Measurements from ENCODE around the gene SP3. TPM values are rescaled to one million over a fixed set of nuclear protein-coding genes. Genes with fewer than 3 reads are reported as not detected.

Gene SP3
- total and polyA plus RNA-seq, 9 of the 15 experiments (the other 6 are each of a cell fraction or from before 2014, with no cell fraction given), result 12.0 to 106 (median 74.9) TPM

GRCh38 chr2:173922068-173922467 lies 43.1 kb downstream of the SP3 start:
- DNase-seq (ENCODE audit: extremely low read depth in 1 of 4, low spot score in 3 of 4) (peak in 2 of 4 experiments; percentile 18 to 21), ATAC-seq (peak; percentile 32), FAIRE-seq (no peak)
- Histone ChIP-seq H2AFZ (ENCODE audit: low read depth, low read length) (no peak overlapping the region), H3K9ac (ENCODE audit: insufficient read depth in 1 of 2, low read depth in 2 of 2, low read length in 2 of 2) (no peak overlapping the region), H4K20me1 (replicated peaks; ENCODE audit: control insufficient read depth, insufficient read depth, low read length) (peaks cover 16% of the 10 kb centered on the region; the same call in 1 of the 2 replicates), H3K27me3 (ENCODE audit: control insufficient read depth in 2 of 2, insufficient read depth in 2 of 2, low read length in 2 of 2) (no peaks in the 10 kb centered on the region), H3K27ac (ENCODE audit: extremely low read depth, low read depth, low read length) (no peak overlapping the region; the same call in 2 of the 3 replicates), H3K36me3 (ENCODE audit: control insufficient read depth, insufficient read depth, low read length) (peaks cover 33% of the 10 kb centered on the region), H3K9me1 (ENCODE audit: control insufficient read depth, insufficient read depth, low read length) (peaks cover 6% of the 10 kb centered on the region), H3K79me2 (ENCODE audit: control insufficient read depth, insufficient read depth, low read length) (peaks cover 96% of the 10 kb centered on the region), H3K4me3 (no peak overlapping the region), H3K4me1 (replicated peaks in 1 of 2; ENCODE audit: control insufficient read depth in 2 of 2, insufficient read depth in 2 of 2, low read length in 2 of 2) (peaks cover 3 to 11% of the 10 kb centered on the region in 2 experiments; a peak in 3 of 5 replicates), H3K4me2 (ENCODE audit: insufficient read depth, low read length) (no peak overlapping the region), H3K9me3 (replicated peaks; ENCODE audit: control insufficient read depth, insufficient read depth, low read depth, low read length) (no peaks in the 10 kb centered on the region)
- in situ Hi-C loops (cut with MboI) (no loop called here), intact Hi-C loops (cut with micrococcal nuclease) (no loop called here)
- BruUV-seq (replicated peaks), result no TSS peak
- POLR2A ChIA-PET, result no interaction called here
- peak; percentile 70 for TF ChIP-seq CBFA2T3 (IDR thresholded peaks at IDR 0.05)
- peak; percentile 52 for TF ChIP-seq CBFA2T2 (conservative IDR thresholded peaks at IDR 0.05)
- TF ChIP-seq ZKSCAN3 (CRISPR knock-in tag; IDR thresholded peaks at IDR 0.05), result no peak
- no peak for TF ChIP-seq GTF2E2 (tag; IDR thresholded peaks at IDR 0.05)
- no peak for TF ChIP-seq ZNF232 (CRISPR knock-in tag; IDR thresholded peaks at IDR 0.05)
- TF ChIP-seq EP300 (IDR thresholded peaks at IDR 0.05; ENCODE audit: low read length), result peak; percentile 16; the same call in 1 of the 2 replicates
- TF ChIP-seq RBM34 (IDR thresholded peaks at IDR 0.05; ENCODE audit: borderline replicate concordance, insufficient read depth, low read length), result no peak
- 0 out of 2 replicates have a peak, but pooled peaks have one; percentile 28 for TF ChIP-seq TCF3 (CRISPR knock-in tag; IDR thresholded peaks at IDR 0.05)
- TF ChIP-seq ASH1L (IDR thresholded peaks at IDR 0.05; ENCODE audit: borderline replicate concordance, low read depth, partially characterized antibody), result no peak
- no peak for TF ChIP-seq RBM14 (IDR thresholded peaks at IDR 0.05; ENCODE audit: borderline replicate concordance, insufficient read depth, low read depth, low read length)
- 0 out of 4 replicates have a peak, but pooled peaks of 1 of the 2 experiments have one; percentile 11 for TF ChIP-seq TRIM24 (IDR thresholded peaks at IDR 0.05)
- no peak for TF ChIP-seq SRSF3 (IDR thresholded peaks at IDR 0.05; ENCODE audit: insufficient read depth, low read length)
- peak; percentile 49 for TF ChIP-seq TAL1 (IDR thresholded peaks at IDR 0.05)
- TF ChIP-seq TEAD4 (IDR thresholded peaks at IDR 0.05; ENCODE audit: low read length), result peak; percentile 28; the same call in 1 of the 2 replicates
- TF ChIP-seq TEAD4 (CRISPR knock-in tag; IDR thresholded peaks at IDR 0.05; ENCODE audit: borderline replicate concordance), result no peak
- 0 out of 4 replicates have a peak, but pooled peaks of 1 of the 2 experiments have one; percentile 26 for TF ChIP-seq TBL1XR1 (IDR thresholded peaks at IDR 0.05; ENCODE audit: low read length in 2 of 2)
- TF ChIP-seq SP2 (IDR thresholded peaks at IDR 0.05; ENCODE audit: extremely low read depth, low read depth, low read length, poor library complexity, severe bottlenecking), result no peak
- peak; percentile 38; the same call in 1 of the 2 replicates for TF ChIP-seq ARID1B (IDR thresholded peaks at IDR 0.05)
- CTCF ChIA-PET (ENCODE audit: low intra/inter-chr PET ratio), result no interaction called here

Data from K562 (cell line).